GM12891 (cell line): ENCODE data around the gene TNFAIP8.

ENCODE experiments used
- DNase-seq: peaks from one replicate; pipeline ENCODE4 v3.0.0; 2011; ENCODE audit warnings: low spot score; ENCODE audit not compliant: insufficient read length
- FAIRE-seq: peaks from 2 replicates; lab custom pipeline; 2011; peaks lifted over from hg19 to GRCh38; lab: Jason Lieb, UNC
- PAX5 ChIP-seq: IDR thresholded peaks from 2 replicates; pipeline ENCODE4 v1.6.1; 2011; ENCODE audit warnings: low read length, moderate library complexity, mild to moderate bottlenecking; ENCODE audit not compliant: insufficient read depth, severe bottlenecking
- POLR2A ChIP-seq: IDR thresholded peaks from 2 replicates; pipeline ENCODE4 v1.6.1; 2011; ENCODE audit warnings: low read depth, low read length, control low read depth
- POLR2AphosphoS5 ChIP-seq: IDR thresholded peaks from 2 replicates; pipeline ENCODE4 v1.6.1; 2011; ENCODE audit warnings: low read depth, low read length, control low read depth
- POU2F2 ChIP-seq: IDR thresholded peaks from 2 replicates; pipeline ENCODE4 v1.6.1; 2011; ENCODE audit warnings: low read depth, mild to moderate bottlenecking, control low read depth, low read length, moderate library complexity
- SPI1 ChIP-seq: IDR thresholded peaks from 2 replicates; pipeline ENCODE4 v1.6.1; 2011; ENCODE audit warnings: low read depth, low read length, control low read depth
- TAF1 ChIP-seq: IDR thresholded peaks from 2 replicates; pipeline ENCODE4 v1.6.1; 2011; ENCODE audit warnings: low read depth, low read length, control low read depth

TNFAIP8 gene

GRCh38 chr5:119343766-119344165, 12.1 kb upstream of the TNFAIP8 start:
- TF ChIP-seq PAX5: no peak
- TF ChIP-seq TAF1: no peak
- TF ChIP-seq POU2F2: no peak
- no peak for DNase-seq
- FAIRE-seq: peak; percentile 66

- peak; percentile 84 for FAIRE-seq
- no peak for DNase-seq
- TF ChIP-seq POLR2AphosphoS5 (no peak), SPI1 (no peak), POU2F2 (no peak), TAF1 (no peak), PAX5 (no peak), POLR2A (no peak)
These were observed 11.6 kb upstream of the TNFAIP8 start for GRCh38 chr5:119344231-119344630.

- no peak for TF ChIP-seq SPI1
- TF ChIP-seq POU2F2: no peak
- TF ChIP-seq PAX5: no peak
- no peak for TF ChIP-seq TAF1
- TF ChIP-seq POLR2A: no peak
- TF ChIP-seq POLR2AphosphoS5: no peak
- DNase-seq (no peak), FAIRE-seq (peak; percentile 31)
These were observed 10.0 kb upstream of the TNFAIP8 start for GRCh38 chr5:119345861-119346260.

GRCh38 chr5:119346394-119346793, 9.4 kb upstream of the TNFAIP8 start:
- no peak for DNase-seq
- FAIRE-seq: no peak
- TF ChIP-seq SPI1 (peak; percentile 68), POLR2A (no peak)

- DNase-seq: no peak
These were observed 8.2 kb upstream of the TNFAIP8 start for GRCh38 chr5:119347574-119347973.

GRCh38 chr5:119347991-119348390, 7.8 kb upstream of the TNFAIP8 start:
- FAIRE-seq (no peak), DNase-seq (no peak)
- TF ChIP-seq TAF1: no peak
- TF ChIP-seq SPI1: no peak
- TF ChIP-seq POLR2AphosphoS5: no peak

More at GRCh38 chr5:119347574-119347973, 8.2 kb upstream of the TNFAIP8 start:
- peak; percentile 77 for FAIRE-seq
- no peak for TF ChIP-seq POLR2A
- no peak for TF ChIP-seq SPI1
- TF ChIP-seq POLR2AphosphoS5: no peak
- TF ChIP-seq POU2F2: no peak
- TF ChIP-seq TAF1: no peak
- no peak for TF ChIP-seq PAX5

- FAIRE-seq: peak; percentile 71
- TF ChIP-seq POU2F2: no peak
- TF ChIP-seq POLR2AphosphoS5: no peak
- no peak for TF ChIP-seq POLR2A
- TF ChIP-seq SPI1: no peak
- TF ChIP-seq PAX5: no peak
- no peak for TF ChIP-seq TAF1
- DNase-seq: no peak
These were observed 2.6 kb upstream of the TNFAIP8 start for GRCh38 chr5:119353213-119353612.

GRCh38 chr5:119353686-119354366, 2.0 kb upstream of the TNFAIP8 start:
- DNase-seq: no peak
- TF ChIP-seq POLR2A: peak; percentile 76; the same call in 1 of the 2 replicates
- TF ChIP-seq PAX5: no peak
- peak; percentile 78 for TF ChIP-seq POLR2AphosphoS5
- TF ChIP-seq TAF1: no peak
- TF ChIP-seq POU2F2: peak; percentile 60
- TF ChIP-seq SPI1: no peak
- peak; percentile 98 for FAIRE-seq

- FAIRE-seq: peak; percentile 23
- no peak for DNase-seq
These were observed 1.1 kb upstream of the TNFAIP8 start for GRCh38 chr5:119354537-119355243.

GRCh38 chr5:119355244-119355638, 578 bp upstream of the TNFAIP8 start:
- no peak for FAIRE-seq
- no peak for DNase-seq
- TF ChIP-seq POLR2A (0 out of 2 replicates have a peak, but pooled peaks have one; percentile 40), POLR2AphosphoS5 (no peak), POU2F2 (peak; percentile 57; the same call in 1 of the 2 replicates), TAF1 (no peak), SPI1 (no peak), PAX5 (no peak)

More at GRCh38 chr5:119354537-119355243, 1.1 kb upstream of the TNFAIP8 start:
- no peak for TF ChIP-seq PAX5
- TF ChIP-seq SPI1: peak; percentile 87
